Measurements from ENCODE around the gene AMFR. TPM values are rescaled to one million over a fixed set of nuclear protein-coding genes. Genes with fewer than 3 reads are reported as not detected.

Gene AMFR
- total RNA-seq, 1 donor from 2014 or later = 90.7 TPM

- Mint-ChIP-seq H3K4me3 (ENCODE audit: unreplicated experiment) (no peak overlapping the region), H3K27ac (ENCODE audit: unreplicated experiment) (no peak overlapping the region), H3K4me1 (ENCODE audit: unreplicated experiment) (peaks cover 2% of the 10 kb centered on the region), H3K36me3 (ENCODE audit: low read depth, unreplicated experiment) (peaks cover 3% of the 10 kb centered on the region), H3K9me3 (ENCODE audit: unreplicated experiment) (no peaks in the 10 kb centered on the region), H3K27me3 (ENCODE audit: unreplicated experiment) (no peaks in the 10 kb centered on the region)
- no peak for TF ChIP-seq CTCF (IDR thresholded peaks at IDR 0.05; ENCODE audit: unreplicated experiment)
- no peak for DNase-seq (ENCODE audit: low spot score)
Observed at GRCh38 chr16:56341656-56342399, 83.5 kb downstream of the AMFR start.

GRCh38 chr16:56340864-56341365 is 84.4 kb downstream of the AMFR start:
- no peak overlapping the region for H3K27ac Mint-ChIP-seq (ENCODE audit: unreplicated experiment)
- H3K27me3 Mint-ChIP-seq (ENCODE audit: unreplicated experiment) = peaks cover 3% of the 10 kb centered on the region
- peaks cover 3% of the 10 kb centered on the region for H3K36me3 Mint-ChIP-seq (ENCODE audit: low read depth, unreplicated experiment)
- peaks cover 2% of the 10 kb centered on the region for H3K4me1 Mint-ChIP-seq (ENCODE audit: unreplicated experiment)
- DNase-seq (ENCODE audit: low spot score) = no peak
- H3K9me3 Mint-ChIP-seq (ENCODE audit: unreplicated experiment) = no peaks in the 10 kb centered on the region
- H3K4me3 Mint-ChIP-seq (ENCODE audit: unreplicated experiment) = no peak overlapping the region
- TF ChIP-seq CTCF (IDR thresholded peaks at IDR 0.05; ENCODE audit: unreplicated experiment) = no peak

DNA sequence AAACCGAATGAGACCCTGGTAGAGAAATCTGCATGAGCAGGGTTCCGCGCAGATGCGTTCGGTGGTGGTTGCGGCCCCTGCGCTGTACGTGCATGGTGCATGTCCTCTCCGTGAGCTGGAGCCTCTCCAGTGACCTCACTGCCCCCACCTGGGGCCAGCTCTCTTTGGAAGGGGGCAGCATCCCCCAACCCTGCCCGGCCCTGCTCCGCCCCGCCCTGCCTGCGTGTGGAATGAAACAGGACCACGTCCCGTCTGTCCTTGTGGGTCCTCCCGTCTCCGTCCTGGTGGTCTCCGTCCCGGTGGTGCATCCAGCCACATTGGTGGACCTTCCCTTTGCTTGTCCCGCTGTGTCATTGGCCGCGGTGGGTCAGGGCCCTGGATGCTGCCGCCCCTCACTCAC is 84.9 kb downstream of the AMFR start:
- H3K27ac Mint-ChIP-seq (ENCODE audit: unreplicated experiment) = no peak overlapping the region
- H3K36me3 Mint-ChIP-seq (ENCODE audit: low read depth, unreplicated experiment) = peaks cover 3% of the 10 kb centered on the region
- no peak for DNase-seq (ENCODE audit: low spot score)
- no peak overlapping the region for H3K4me3 Mint-ChIP-seq (ENCODE audit: unreplicated experiment)
- H3K27me3 Mint-ChIP-seq (ENCODE audit: unreplicated experiment) = peaks cover 3% of the 10 kb centered on the region
- no peak for TF ChIP-seq CTCF (IDR thresholded peaks at IDR 0.05; ENCODE audit: unreplicated experiment)
- H3K9me3 Mint-ChIP-seq (ENCODE audit: unreplicated experiment) = no peaks in the 10 kb centered on the region
- H3K4me1 Mint-ChIP-seq (ENCODE audit: unreplicated experiment) = peaks cover 2% of the 10 kb centered on the region

- Mint-ChIP-seq H3K36me3 (ENCODE audit: low read depth, unreplicated experiment) (peaks cover 3% of the 10 kb centered on the region), H3K27me3 (ENCODE audit: unreplicated experiment) (peaks cover 3% of the 10 kb centered on the region), H3K9me3 (ENCODE audit: unreplicated experiment) (no peaks in the 10 kb centered on the region), H3K4me1 (ENCODE audit: unreplicated experiment) (peaks cover 2% of the 10 kb centered on the region), H3K4me3 (ENCODE audit: unreplicated experiment) (peak overlapping the region; percentile 42), H3K27ac (ENCODE audit: unreplicated experiment) (no peak overlapping the region)
- DNase-seq (ENCODE audit: low spot score) = no peak
- no peak for TF ChIP-seq CTCF (IDR thresholded peaks at IDR 0.05; ENCODE audit: unreplicated experiment)
Observed at GRCh38 chr16:56339431-56340195, 85.7 kb downstream of the AMFR start.

All from endothelial cell (in vitro differentiated cells).